Peyer's patch (tissue), 4 donors: ENCODE measurements around the gene SLC30A2. TPM values are rescaled to one million over a fixed set of nuclear protein-coding genes. Genes with fewer than 3 reads are reported as not detected.

Experiments used
- DNase-seq, 3 donors: peaks; one replicate each; pipeline ENCODE4 v3.0.0-alpha.2; 2017 to 2019
- H3K27ac ChIP-seq, 4 donors: fragments of 200-600 bp; sonication (generic); one replicate each; pipeline ENCODE4 v1.5.1; 2016 to 2019
- H3K27me3 ChIP-seq, 2 donors: fragments of 200-600 bp; sonication (generic); one replicate each; pipeline ENCODE4 v1.5.1; 2019
- H3K36me3 ChIP-seq, 3 donors: fragments of 200-600 bp; sonication (generic); one replicate each; pipeline ENCODE4 v1.5.1; 2016 to 2019
- H3K4me1 ChIP-seq, 4 donors: fragments of 200-600 bp; sonication (generic); one replicate each; pipeline ENCODE4 v1.5.1; 2016 to 2019
- H3K4me3 ChIP-seq, 4 donors: fragments of 200-600 bp; sonication (generic); 1 replicate in 3 of 4; 2 replicates in 1 of 4; pipeline ENCODE4 v1.5.1; 2016 to 2019; ENCODE audit warnings: mild to moderate bottlenecking in 1 of 4
- H3K9me3 ChIP-seq, 4 donors: fragments of 200-600 bp; sonication (generic); one replicate each; pipeline ENCODE4 v1.5.1; 2016 to 2019; ENCODE audit warnings: mild to moderate bottlenecking in 1 of 4
- POLR2A ChIP-seq, 2 donors: fragments of 450-650 bp; IDR thresholded peaks; one replicate each; pipeline ENCODE4 v1.5.1; 2017; ENCODE audit warnings: antibody characterized with exemption in 2 of 2, mild to moderate bottlenecking in 2 of 2, moderate library complexity in 2 of 2
- total RNA-seq, 4 donors: library from RNA; depleted of rRNA; stranded (reverse); fragments of >200 nt; gene quantifications; one replicate each; pipeline ENCODE4 v1.1.0, GENCODE V29; 2016
- TF ChIP-seq, protein P1 (sequence below), 6 experiments: fragments of 450-650 bp in 4 of 6; fragments of 200-600 bp in 2 of 6; sonication (generic) in 1 of 6; IDR thresholded peaks; one replicate each; pipeline ENCODE4 v1.5.1; 2017 to 2019; ENCODE audit warnings: antibody characterized with exemption in 6 of 6, mild to moderate bottlenecking in 3 of 6, moderate library complexity in 1 of 6

Gene SLC30A2
- total RNA-seq, 4 donors from 2014 or later, result 0.18 to 13.2 (median 1.7) TPM; not detected in 1

- peak in 2 of 3 donors; percentile 67 to 84 for DNase-seq
- peak overlapping the region in 2 of 4 donors; percentile 60 to 77 for H3K27ac ChIP-seq
- no peak for TF ChIP-seq POLR2A (IDR thresholded peaks at IDR 0.05)
- TF ChIP-seq, protein P1, sequence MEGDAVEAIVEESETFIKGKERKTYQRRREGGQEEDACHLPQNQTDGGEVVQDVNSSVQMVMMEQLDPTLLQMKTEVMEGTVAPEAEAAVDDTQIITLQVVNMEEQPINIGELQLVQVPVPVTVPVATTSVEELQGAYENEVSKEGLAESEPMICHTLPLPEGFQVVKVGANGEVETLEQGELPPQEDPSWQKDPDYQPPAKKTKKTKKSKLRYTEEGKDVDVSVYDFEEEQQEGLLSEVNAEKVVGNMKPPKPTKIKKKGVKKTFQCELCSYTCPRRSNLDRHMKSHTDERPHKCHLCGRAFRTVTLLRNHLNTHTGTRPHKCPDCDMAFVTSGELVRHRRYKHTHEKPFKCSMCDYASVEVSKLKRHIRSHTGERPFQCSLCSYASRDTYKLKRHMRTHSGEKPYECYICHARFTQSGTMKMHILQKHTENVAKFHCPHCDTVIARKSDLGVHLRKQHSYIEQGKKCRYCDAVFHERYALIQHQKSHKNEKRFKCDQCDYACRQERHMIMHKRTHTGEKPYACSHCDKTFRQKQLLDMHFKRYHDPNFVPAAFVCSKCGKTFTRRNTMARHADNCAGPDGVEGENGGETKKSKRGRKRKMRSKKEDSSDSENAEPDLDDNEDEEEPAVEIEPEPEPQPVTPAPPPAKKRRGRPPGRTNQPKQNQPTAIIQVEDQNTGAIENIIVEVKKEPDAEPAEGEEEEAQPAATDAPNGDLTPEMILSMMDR (IDR thresholded peaks at IDR 0.05), result no peak
Measured at GRCh38 chr1:26049531-26050247, 3.8 kb upstream of the SLC30A2 start.

DNA sequence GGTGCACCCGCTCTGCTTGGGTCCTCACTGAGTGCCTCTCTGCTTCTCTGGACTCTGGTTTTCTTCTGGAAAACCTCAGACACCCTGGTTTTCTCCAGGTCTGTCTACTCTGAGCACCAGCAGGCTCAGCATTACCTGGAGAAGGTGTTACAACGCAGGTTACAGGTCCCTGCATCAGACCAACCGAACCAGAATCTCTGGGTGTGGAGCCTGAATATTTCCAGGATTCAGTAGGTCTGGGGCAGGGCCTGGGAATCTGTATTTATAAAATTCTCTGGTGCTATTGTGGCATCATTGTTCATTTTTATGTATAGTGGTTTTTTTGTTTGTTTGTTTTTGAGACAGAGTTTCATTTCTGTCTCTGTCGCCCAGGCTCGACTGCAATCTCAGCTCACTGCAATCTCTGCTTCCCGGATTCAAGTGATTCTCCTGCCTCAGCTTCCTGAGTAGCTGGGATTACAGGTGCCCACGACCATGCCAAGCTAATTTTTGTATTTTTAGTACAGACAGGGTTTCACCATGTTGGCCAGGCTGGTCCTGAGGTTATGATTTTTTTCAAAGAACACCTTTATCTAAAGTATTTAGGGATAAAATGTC lies 1.5 kb upstream of the SLC30A2 start:
- Histone ChIP-seq H3K9me3 (no peaks in the 10 kb centered on the region), H3K4me3 (no peak overlapping the region), H3K4me1 (peaks cover 0 to 30% (median 6%) of the 10 kb centered on the region in 4 donors), H3K27ac (no peak overlapping the region), H3K36me3 (no peaks in the 10 kb centered on the region), H3K27me3 (peaks cover 0 to 16% of the 10 kb centered on the region in 2 donors)
- TF ChIP-seq, protein P1 (IDR thresholded peaks at IDR 0.05), result no peak
- TF ChIP-seq POLR2A (IDR thresholded peaks at IDR 0.05), result no peak
- no peak for DNase-seq

More at GRCh38 chr1:26049531-26050247, 3.8 kb upstream of the SLC30A2 start:
- Histone ChIP-seq H3K4me1 (peaks cover 0 to 36% (median 6%) of the 10 kb centered on the region in 4 donors), H3K27me3 (peaks cover 0 to 16% of the 10 kb centered on the region in 2 donors), H3K9me3 (no peaks in the 10 kb centered on the region), H3K4me3 (no peak overlapping the region), H3K36me3 (no peaks in the 10 kb centered on the region)

DNA sequence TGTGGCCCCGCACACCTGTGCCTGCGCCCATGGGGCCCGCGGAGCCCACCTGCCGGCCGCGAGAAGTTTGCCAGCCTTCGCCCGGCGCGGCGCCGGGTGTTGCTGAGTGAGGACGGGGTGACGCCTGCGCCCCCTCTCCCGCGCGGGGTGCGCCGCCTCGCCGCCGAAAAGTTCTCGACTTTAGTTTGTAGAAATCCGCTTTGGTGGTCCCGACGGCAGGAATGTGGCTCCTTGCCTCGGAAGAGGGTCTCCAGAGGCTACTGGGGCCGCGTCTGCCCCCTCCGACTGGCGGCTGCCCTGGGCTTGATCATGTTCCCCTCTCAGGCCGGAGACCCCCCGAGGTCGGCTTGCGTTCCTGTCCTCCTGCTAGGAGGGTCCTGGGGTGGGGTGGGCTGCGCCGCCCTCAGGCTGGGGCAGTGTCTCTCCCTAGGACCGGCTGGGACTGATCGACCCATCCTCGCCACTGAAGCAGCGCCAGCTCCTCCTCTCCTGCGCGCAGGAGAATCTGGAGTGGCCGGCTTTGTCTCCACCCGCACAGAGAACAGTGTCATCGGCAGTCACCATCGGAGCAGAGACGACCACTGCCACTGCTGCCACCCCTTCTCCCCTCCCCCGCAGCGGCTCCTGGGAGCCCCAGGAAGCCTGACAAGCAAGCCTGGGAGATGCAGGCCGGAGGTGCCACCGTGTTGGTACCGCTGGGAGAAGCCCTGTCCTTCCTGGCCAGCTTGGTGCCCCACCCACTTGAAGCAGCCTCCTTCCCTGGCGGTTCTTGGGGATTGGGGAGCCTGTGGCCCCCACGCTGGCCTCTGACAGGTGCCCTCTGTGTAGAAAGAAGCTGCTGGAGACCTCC lies 553 bp upstream of the SLC30A2 start:
- Histone ChIP-seq H3K36me3 (no peaks in the 10 kb centered on the region), H3K27ac (no peak overlapping the region), H3K4me1 (peaks cover 0 to 30% (median 6%) of the 10 kb centered on the region in 4 donors), H3K4me3 (peak overlapping the region in 2 of 4 donors; percentile 40 to 44), H3K27me3 (peaks cover 0 to 16% of the 10 kb centered on the region in 2 donors), H3K9me3 (no peaks in the 10 kb centered on the region)
- DNase-seq, result no peak
- TF ChIP-seq, protein P1 (IDR thresholded peaks at IDR 0.05), result no peak
- TF ChIP-seq POLR2A (IDR thresholded peaks at IDR 0.05), result no peak

- Histone ChIP-seq H3K36me3 (no peaks in the 10 kb centered on the region), H3K4me3 (peak overlapping the region in 2 of 4 donors; percentile 40 to 44), H3K4me1 (peaks cover 0 to 28% (median 6%) of the 10 kb centered on the region in 4 donors), H3K27ac (no peak overlapping the region), H3K9me3 (no peaks in the 10 kb centered on the region), H3K27me3 (peaks cover 0 to 16% of the 10 kb centered on the region in 2 donors)
- TF ChIP-seq POLR2A (IDR thresholded peaks at IDR 0.05), result no peak
- TF ChIP-seq, protein P1 (IDR thresholded peaks at IDR 0.05), result no peak
- peak in 1 of 3 donors; percentile 58 for DNase-seq
Measured at GRCh38 chr1:26044971-26045721, 772 bp downstream of the SLC30A2 start.

DNA sequence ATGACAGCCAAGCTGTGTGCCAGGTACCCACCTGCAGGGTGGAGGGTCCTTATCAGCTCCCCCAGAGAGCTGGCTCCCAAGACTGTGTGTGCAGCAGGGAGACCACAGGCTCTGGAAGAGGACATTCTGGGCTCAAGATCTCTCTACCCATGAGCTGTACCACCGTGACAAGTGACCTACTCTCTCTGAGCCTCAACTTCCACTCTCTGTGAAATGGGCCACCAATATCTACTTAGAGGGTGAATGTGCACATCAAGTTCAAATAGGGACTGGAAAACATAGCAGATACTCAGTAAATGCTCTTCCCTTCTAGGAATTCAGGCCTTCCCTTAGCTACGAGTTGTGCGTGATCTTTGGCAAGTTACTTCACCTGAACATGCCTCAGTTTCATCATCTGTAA lies 1.5 kb downstream of the SLC30A2 start:
- Histone ChIP-seq H3K4me1 (peaks cover 0 to 21% (median 6%) of the 10 kb centered on the region in 4 donors), H3K27ac (no peak overlapping the region), H3K4me3 (no peak overlapping the region), H3K27me3 (peaks cover 0 to 16% of the 10 kb centered on the region in 2 donors), H3K36me3 (no peaks in the 10 kb centered on the region), H3K9me3 (no peaks in the 10 kb centered on the region)
- no peak for TF ChIP-seq POLR2A (IDR thresholded peaks at IDR 0.05)
- TF ChIP-seq, protein P1 (IDR thresholded peaks at IDR 0.05), result no peak
- no peak for DNase-seq
